ENCODE results near the gene TTC7B. TPM values are rescaled to one million over a fixed set of nuclear protein-coding genes. Genes with fewer than 3 reads are reported as not detected.

Gene TTC7B
- total RNA-seq, 1 experiment from 2014 or later, result 70.6 TPM

- TF ChIP-seq ZBTB33 (IDR thresholded peaks at IDR 0.05; ENCODE audit: extremely low read depth, insufficient replicate concordance, low read length) (no peak), RAD21 (IDR thresholded peaks at IDR 0.05; ENCODE audit: low read depth) (no peak), POLR2A (IDR thresholded peaks at IDR 0.05; ENCODE audit: borderline replicate concordance, extremely low read depth, insufficient read depth, insufficient read length) (no peak), CTCF (IDR thresholded peaks at IDR 0.05 in 2 of 3, conservative IDR thresholded peaks at IDR 0.05 in 1 of 3; ENCODE audit: borderline replicate concordance in 1 of 3, insufficient read depth in 1 of 3, low read depth in 2 of 3, low read length in 2 of 3) (no peak), SRF (IDR thresholded peaks at IDR 0.05; ENCODE audit: low read depth) (no peak), EGR1 (IDR thresholded peaks at IDR 0.05; ENCODE audit: low read depth) (no peak), ZNF274 (IDR thresholded peaks at IDR 0.05; ENCODE audit: low read depth, low read length) (no peak)
These were observed 269.0 kb downstream of the TTC7B start (continued) for GRCh38 chr14:90547250-90547649.

GRCh38 chr14:90546767-90547166 lies 269.5 kb downstream of the TTC7B start:
- Histone ChIP-seq H4K20me1 (ENCODE audit: insufficient read depth) (no peaks in the 10 kb centered on the region), H3K9me3 (ENCODE audit: control insufficient read depth in 1 of 2, insufficient read depth in 1 of 2, low read depth in 1 of 2, low read length in 2 of 2) (no peaks in the 10 kb centered on the region), H3K79me2 (ENCODE audit: insufficient read depth, low read length) (no peaks in the 10 kb centered on the region), H3K9me2 (ENCODE audit: insufficient read depth) (no peaks in the 10 kb centered on the region), H3K9ac (ENCODE audit: low read length) (no peak overlapping the region), H3K4me1 (ENCODE audit: control insufficient read depth in 1 of 2, insufficient read depth in 2 of 2, low read length in 2 of 2) (no peaks in the 10 kb centered on the region), H2AFZ (ENCODE audit: low read depth, low read length, poor library complexity, severe bottlenecking) (no peak overlapping the region), H3K36me3 (ENCODE audit: control insufficient read depth in 1 of 2, insufficient read depth in 2 of 2, low read length in 2 of 2) (no peaks in the 10 kb centered on the region), H3K4me2 (ENCODE audit: low read length) (no peak overlapping the region), H3K27ac (ENCODE audit: low read depth, low read length) (no peak overlapping the region), H3K4me3 (replicated peaks in 1 of 2; ENCODE audit: low read depth in 1 of 2, low read length in 2 of 2) (no peak overlapping the region), H3K27me3 (ENCODE audit: insufficient read depth, low read length) (no peaks in the 10 kb centered on the region)
- POLR2A ChIA-PET, result no interaction called here
- intact Hi-C loops (cut with micrococcal nuclease), result no loop called here
- BruUV-seq (replicated peaks), result no TSS peak
- DNase-seq (ENCODE audit: low read depth, low spot score) (no peak), ATAC-seq (no peak)
- TF ChIP-seq ZNF274 (IDR thresholded peaks at IDR 0.05; ENCODE audit: low read depth, low read length), result no peak
- no peak for TF ChIP-seq ZBTB33 (IDR thresholded peaks at IDR 0.05; ENCODE audit: extremely low read depth, insufficient replicate concordance, low read length)
- no peak for TF ChIP-seq TCF7L2 (IDR thresholded peaks at IDR 0.05; ENCODE audit: borderline replicate concordance, extremely low read depth, insufficient read depth, insufficient read length)
- TF ChIP-seq EGR1 (IDR thresholded peaks at IDR 0.05; ENCODE audit: low read depth), result no peak
- TF ChIP-seq REST (IDR thresholded peaks at IDR 0.05; ENCODE audit: low read depth), result no peak
- no peak for TF ChIP-seq FOSL1 (IDR thresholded peaks at IDR 0.05; ENCODE audit: low read depth)
- RAD21 ChIA-PET (ENCODE audit: low non-redundant PET in 1 of 2, low total read pairs in 2 of 2, uncharacterized antibody in 2 of 2, unreplicated experiment in 2 of 2), result no interaction called here
- CTCF ChIA-PET, result no interaction called here
